Spinal cord (tissue), 10 donors: ENCODE measurements around the gene CC2D1A. TPM values are rescaled to one million over a fixed set of nuclear protein-coding genes. Genes with fewer than 3 reads are reported as not detected.

Experiments
- DNase-seq, 6 donors: peaks; one replicate each; pipeline versions ENCODE4 v3.0.0 to v3.0.0-alpha.2; 2013 to 2015; ENCODE audit warnings: low spot score in 6 of 6, low read depth in 4 of 6
- H3K27ac ChIP-seq: one replicate; pipeline ENCODE4 v1.5.1; 2013; ENCODE audit warnings: low read depth, low read length, control low read depth
- H3K27me3 ChIP-seq: one replicate; pipeline ENCODE4 v1.6.1; 2013; ENCODE audit warnings: low read length; ENCODE audit not compliant: control insufficient read depth, insufficient read depth
- H3K36me3 ChIP-seq: one replicate; pipeline ENCODE4 v1.6.1; 2013; ENCODE audit warnings: low read length; ENCODE audit not compliant: control insufficient read depth, insufficient read depth
- H3K4me1 ChIP-seq: one replicate; pipeline ENCODE4 v1.6.1; 2013; ENCODE audit warnings: low read length; ENCODE audit not compliant: control insufficient read depth, insufficient read depth
- H3K4me3 ChIP-seq: one replicate; pipeline ENCODE4 v1.5.1; 2013; ENCODE audit warnings: low read depth, low read length, control low read depth
- H3K9me3 ChIP-seq: one replicate; pipeline ENCODE4 v1.6.1; 2013; ENCODE audit warnings: low read length; ENCODE audit not compliant: control insufficient read depth, insufficient read depth
- WGBS: methylation state at CpG from one replicate; pipeline ENCODE4 v1.1.5; 2013; ENCODE audit warnings: missing lambda C conversion rate; ENCODE audit not compliant: insufficient coverage; 5-methylcytosine and 5-hydroxymethylcytosine counted together
- polyA plus RNA-seq, 2 donors: library from polyadenylated mRNA; unstranded; fragments of 120-200 nt; gene quantifications; one replicate each; pipeline ENCODE4 v1.2.1, GENCODE V29; 2013; ENCODE audit not compliant: insufficient read length in 2 of 2
- total RNA-seq, 2 donors: library from RNA; depleted of rRNA in 1 of 2; stranded (reverse); fragments of 120-200 nt in 1 of 2; fragments of >200 nt in 1 of 2; gene quantifications; one replicate each; pipeline versions ENCODE4 v1.2.3 to v1.2.4, GENCODE V29; 2013 to 2014
- donor health status: healthy.

Gene CC2D1A
- total and polyA plus RNA-seq, 4 donors: 11.8 to 112 (median 54.2) TPM

GRCh38 chr19:13930402-13930801, 24.4 kb downstream of the CC2D1A start:
- no peaks in the 10 kb centered on the region for H3K4me1 ChIP-seq
- H3K4me3 ChIP-seq: no peak overlapping the region
- H3K27ac ChIP-seq: no peak overlapping the region
- WGBS: 88% methylated on average over 17 of the region's 17 CpGs
- peaks cover 71% of the 10 kb centered on the region for H3K36me3 ChIP-seq
- no peaks in the 10 kb centered on the region for H3K27me3 ChIP-seq
- no peak for DNase-seq
- no peaks in the 10 kb centered on the region for H3K9me3 ChIP-seq

- no peak overlapping the region for H3K4me3 ChIP-seq
- no peaks in the 10 kb centered on the region for H3K9me3 ChIP-seq
- DNase-seq: no peak
- WGBS: 90% methylated on average over 28 of the region's 30 CpGs
- peaks cover 63% of the 10 kb centered on the region for H3K36me3 ChIP-seq
- H3K27ac ChIP-seq: no peak overlapping the region
- H3K27me3 ChIP-seq: no peaks in the 10 kb centered on the region
- no peaks in the 10 kb centered on the region for H3K4me1 ChIP-seq
Observed at GRCh38 chr19:13931391-13932148, 25.6 kb downstream of the CC2D1A start.

GRCh38 chr19:13932149-13932637, 26.2 kb downstream of the CC2D1A start:
- Histone ChIP-seq H3K4me3 (no peak overlapping the region), H3K9me3 (no peaks in the 10 kb centered on the region), H3K27ac (no peak overlapping the region), H3K4me1 (no peaks in the 10 kb centered on the region), H3K36me3 (peaks cover 57% of the 10 kb centered on the region), H3K27me3 (peaks cover under 1% of the 10 kb centered on the region)
- WGBS: 92% methylated on average over 5 of the region's 6 CpGs
- no peak for DNase-seq

- H3K27me3 ChIP-seq: peaks cover 5% of the 10 kb centered on the region
- peaks cover 7% of the 10 kb centered on the region for H3K4me1 ChIP-seq
- H3K4me3 ChIP-seq: no peak overlapping the region
- H3K9me3 ChIP-seq: no peaks in the 10 kb centered on the region
- 91% methylated on average over 42 of the region's 42 CpGs for WGBS
- H3K36me3 ChIP-seq: peaks cover 49% of the 10 kb centered on the region
- no peak overlapping the region for H3K27ac ChIP-seq
- DNase-seq: no peak
Observed at GRCh38 chr19:13932911-13933393, 27.0 kb downstream of the CC2D1A start.

- no peaks in the 10 kb centered on the region for H3K9me3 ChIP-seq
- no peak overlapping the region for H3K4me3 ChIP-seq
- 100% methylated on average over 2 of the region's 2 CpGs for whole genome bisulfite sequencing
- H3K27me3 ChIP-seq: peaks cover 5% of the 10 kb centered on the region
- no peak overlapping the region for H3K27ac ChIP-seq
- no peak for DNase-seq
- H3K36me3 ChIP-seq: peaks cover 37% of the 10 kb centered on the region
- peaks cover 16% of the 10 kb centered on the region for H3K4me1 ChIP-seq
Observed at GRCh38 chr19:13934785-13935109, 28.7 kb downstream of the CC2D1A start.

- no peak overlapping the region for H3K27ac ChIP-seq
- peaks cover 26% of the 10 kb centered on the region for H3K36me3 ChIP-seq
- no peaks in the 10 kb centered on the region for H3K9me3 ChIP-seq
- no peak overlapping the region for H3K4me3 ChIP-seq
- WGBS: 66% methylated on average over 12 of the region's 22 CpGs
- no peak for DNase-seq
- peaks cover 5% of the 10 kb centered on the region for H3K27me3 ChIP-seq
- H3K4me1 ChIP-seq: peaks cover 16% of the 10 kb centered on the region
Observed at GRCh38 chr19:13935765-13936510, 29.9 kb downstream of the CC2D1A start.

GRCh38 chr19:13937479-13938300, 31.7 kb downstream of the CC2D1A start:
- Histone ChIP-seq H3K4me1 (peaks cover 16% of the 10 kb centered on the region), H3K9me3 (no peaks in the 10 kb centered on the region), H3K27me3 (peaks cover 5% of the 10 kb centered on the region), H3K27ac (no peak overlapping the region), H3K36me3 (peaks cover 10% of the 10 kb centered on the region), H3K4me3 (no peak overlapping the region)
- WGBS: 9% methylated on average over 24 of the region's 29 CpGs
- DNase-seq: no peak

GRCh38 chr19:13938301-13939064, 32.5 kb downstream of the CC2D1A start, which contains the start of gene PODNL1:
Gene PODNL1, minus strand, starts transcription at chr19:13938417. Its CDS starts 236 bp downstream, at chr19:13938181.
- H3K9me3 ChIP-seq: no peaks in the 10 kb centered on the region
- no peak within 1 kb of the TSS for H3K4me3 ChIP-seq
- DNase-seq: no peak
- H3K27me3 ChIP-seq: peaks cover 5% of the 10 kb centered on the region
- H3K4me1 ChIP-seq: peaks cover 16% of the 10 kb centered on the region
- WGBS: 35% methylated on average over 6 of the region's 21 CpGs
- peaks cover 4% of the 10 kb centered on the region for H3K36me3 ChIP-seq
- no peak within 1 kb of the TSS for H3K27ac ChIP-seq
